Endodermal cell (in vitro differentiated cells): ENCODE results near the gene TAP2. TPM values are rescaled to one million over a fixed set of nuclear protein-coding genes. Genes with fewer than 3 reads are reported as not detected.

Experiments
- DNase-seq: peaks from one replicate; pipeline ENCODE4 v3.0.0-alpha.2; 2017
- H3K27ac ChIP-seq: 2 replicates; pipeline ENCODE4 v1.5.1; 2013; ENCODE audit warnings: mild to moderate bottlenecking, low read depth, low read length, moderate library complexity
- H3K27me3 ChIP-seq: 2 replicates; pipeline ENCODE4 v1.6.1; 2013; ENCODE audit warnings: mild to moderate bottlenecking, low read length, moderate library complexity; ENCODE audit not compliant: insufficient read depth, control insufficient read depth, poor library complexity, severe bottlenecking
- H3K36me3 ChIP-seq: 2 replicates; pipeline ENCODE4 v1.7.0; 2013; ENCODE audit warnings: mild to moderate bottlenecking, low read length, moderate library complexity; ENCODE audit not compliant: control insufficient read depth, insufficient read depth
- H3K4me1 ChIP-seq: one replicate; pipeline ENCODE4 v1.7.0; 2013; ENCODE audit warnings: low read length; ENCODE audit not compliant: control insufficient read depth, insufficient read depth
- H3K4me3 ChIP-seq: 2 replicates; pipeline ENCODE4 v1.5.1; 2013; ENCODE audit warnings: mild to moderate bottlenecking, low read length, moderate library complexity
- H3K9ac ChIP-seq: 2 replicates; pipeline ENCODE4 v1.6.1; 2013; ENCODE audit warnings: mild to moderate bottlenecking, low read length, moderate library complexity; ENCODE audit not compliant: poor library complexity, severe bottlenecking; ENCODE audit errors: extremely low read depth
- H3K9me3 ChIP-seq: 2 replicates; pipeline ENCODE4 v1.6.1; 2013; ENCODE audit warnings: mild to moderate bottlenecking, low read length, moderate library complexity; ENCODE audit not compliant: control insufficient read depth
- H3K27ac Mint-ChIP-seq: 2 replicates; pipeline ENCODE4 v1.8.0; 2020; ENCODE audit warnings: mixed read lengths
- H3K27me3 Mint-ChIP-seq: 2 replicates; pipeline ENCODE4 v1.8.0; 2021; ENCODE audit warnings: mild to moderate bottlenecking, mixed read lengths; ENCODE audit not compliant: insufficient read depth
- H3K36me3 Mint-ChIP-seq: 2 replicates; pipeline ENCODE4 v1.8.0; 2020; ENCODE audit warnings: low read depth, mixed read lengths
- H3K4me1 Mint-ChIP-seq: 2 replicates; pipeline ENCODE4 v1.8.0; 2020; ENCODE audit warnings: mixed read lengths
- H3K4me3 Mint-ChIP-seq: 2 replicates; pipeline ENCODE4 v1.8.0; 2020; ENCODE audit warnings: mild to moderate bottlenecking, moderate library complexity, mixed read lengths
- H3K9me3 Mint-ChIP-seq: 2 replicates; pipeline ENCODE4 v1.8.0; 2020; ENCODE audit warnings: mild to moderate bottlenecking, mixed read lengths
- WGBS, 2 experiments: methylation state at CpG; one replicate each; pipeline versions ENCODE4 v1.1.5 to v1.1.7; 2013; ENCODE audit warnings: missing lambda C conversion rate in 2 of 2, mixed read lengths in 1 of 2; ENCODE audit not compliant: insufficient coverage in 1 of 2, insufficient read length in 1 of 2; 5-methylcytosine and 5-hydroxymethylcytosine counted together
- total RNA-seq, 2 donors: library from RNA; stranded (reverse); fragmentation: NEBNext Ultra II Directional in 1 of 2; extraction: Animal tissue kit (Norgen Biotek cat#: 25700) in 1 of 2; gene quantifications; 2 replicates in 1 of 2; 3 replicates in 1 of 2; pipeline ENCODE4 v1.2.1, GENCODE V29; 2021
- TF ChIP-seq, protein P1 (sequence below): fragments of 200-600 bp; sonication (generic); conservative IDR thresholded peaks from 2 replicates; pipeline ENCODE4 v1.5.0; 2021; ENCODE audit warnings: antibody characterized with exemption, mild to moderate bottlenecking

The TAP2 gene
- total RNA-seq, 2 donors from 2014 or later = 3.4 to 6.6 TPM

DNA sequence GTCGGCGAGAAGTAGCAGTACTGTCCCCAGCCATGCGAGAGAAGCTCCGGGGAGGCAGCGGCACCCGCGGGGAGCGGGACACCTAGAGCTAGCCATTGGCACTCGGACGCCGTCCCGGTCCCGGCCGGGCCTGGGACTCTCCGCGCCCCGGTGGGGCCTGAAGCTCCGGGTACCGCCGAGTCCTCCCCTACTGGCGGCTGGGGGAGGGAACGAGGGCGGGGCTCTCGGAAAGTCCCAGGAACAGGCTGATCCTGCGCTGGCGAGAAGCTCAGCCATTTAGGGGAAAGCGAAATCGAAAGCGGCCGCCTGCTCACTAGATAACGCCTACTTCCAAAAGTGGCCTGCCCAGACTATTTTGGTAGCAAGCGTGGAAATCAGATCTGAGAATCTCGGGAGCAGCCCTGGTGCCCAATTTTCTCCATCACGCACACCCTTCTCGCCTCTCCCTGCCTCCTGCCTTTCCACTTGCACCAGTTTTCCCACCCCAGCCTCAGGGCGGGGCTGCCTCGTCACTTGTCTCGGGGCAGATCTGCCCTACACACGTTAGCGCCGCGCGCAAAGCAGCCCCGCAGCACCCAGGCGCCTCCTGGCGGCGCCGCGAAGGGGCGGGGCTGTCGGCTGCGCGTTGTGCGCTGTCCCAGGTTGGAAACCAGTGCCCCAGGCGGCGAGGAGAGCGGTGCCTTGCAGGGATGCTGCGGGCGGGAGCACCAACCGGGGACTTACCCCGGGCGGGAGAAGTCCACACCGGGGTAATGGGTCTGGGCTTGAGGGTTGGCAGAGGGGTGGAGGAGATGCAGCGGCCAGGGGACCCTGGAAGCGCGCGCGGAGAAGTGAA, 15.2 kb upstream of the TAP2 start, which contains the start of the genes PSMB9 and TAP1:
TSS of gene PSMB9 (plus strand) at position 652 of the 835 bp plus-strand sequence. CDS start at position 690, 38 bp downstream.
TSS of gene TAP1 (minus strand) at position 164 of the 835 bp plus-strand sequence. CDS start at position 96, 68 bp downstream.
- Mint-ChIP-seq H3K27ac (peak within 1 kb of the TSS; percentile 88), H3K27me3 (peaks cover 94% of the 10 kb centered on the region), H3K9me3 (no peaks in the 10 kb centered on the region), H3K4me1 (peaks cover 6% of the 10 kb centered on the region), H3K4me3 (peak within 1 kb of the TSS; percentile 68), H3K36me3 (no peaks in the 10 kb centered on the region)
- 0 to 2% methylated on average over 27 to 68 of the region's 68 CpGs for WGBS, 2 experiments
- peak within 1 kb of the TSS; percentile 77 for H3K4me3 ChIP-seq
- H3K9ac ChIP-seq = no peak within 1 kb of the TSS
- peaks cover 97% of the 10 kb centered on the region for H3K27me3 ChIP-seq
- DNase-seq = peak; percentile 96
- H3K27ac ChIP-seq = no peak within 1 kb of the TSS
- no peaks in the 10 kb centered on the region for H3K36me3 ChIP-seq
- no peaks in the 10 kb centered on the region for H3K9me3 ChIP-seq
- no peaks in the 10 kb centered on the region for H3K4me1 ChIP-seq
- TF ChIP-seq, protein P1, sequence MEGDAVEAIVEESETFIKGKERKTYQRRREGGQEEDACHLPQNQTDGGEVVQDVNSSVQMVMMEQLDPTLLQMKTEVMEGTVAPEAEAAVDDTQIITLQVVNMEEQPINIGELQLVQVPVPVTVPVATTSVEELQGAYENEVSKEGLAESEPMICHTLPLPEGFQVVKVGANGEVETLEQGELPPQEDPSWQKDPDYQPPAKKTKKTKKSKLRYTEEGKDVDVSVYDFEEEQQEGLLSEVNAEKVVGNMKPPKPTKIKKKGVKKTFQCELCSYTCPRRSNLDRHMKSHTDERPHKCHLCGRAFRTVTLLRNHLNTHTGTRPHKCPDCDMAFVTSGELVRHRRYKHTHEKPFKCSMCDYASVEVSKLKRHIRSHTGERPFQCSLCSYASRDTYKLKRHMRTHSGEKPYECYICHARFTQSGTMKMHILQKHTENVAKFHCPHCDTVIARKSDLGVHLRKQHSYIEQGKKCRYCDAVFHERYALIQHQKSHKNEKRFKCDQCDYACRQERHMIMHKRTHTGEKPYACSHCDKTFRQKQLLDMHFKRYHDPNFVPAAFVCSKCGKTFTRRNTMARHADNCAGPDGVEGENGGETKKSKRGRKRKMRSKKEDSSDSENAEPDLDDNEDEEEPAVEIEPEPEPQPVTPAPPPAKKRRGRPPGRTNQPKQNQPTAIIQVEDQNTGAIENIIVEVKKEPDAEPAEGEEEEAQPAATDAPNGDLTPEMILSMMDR = peak; percentile 74

DNA sequence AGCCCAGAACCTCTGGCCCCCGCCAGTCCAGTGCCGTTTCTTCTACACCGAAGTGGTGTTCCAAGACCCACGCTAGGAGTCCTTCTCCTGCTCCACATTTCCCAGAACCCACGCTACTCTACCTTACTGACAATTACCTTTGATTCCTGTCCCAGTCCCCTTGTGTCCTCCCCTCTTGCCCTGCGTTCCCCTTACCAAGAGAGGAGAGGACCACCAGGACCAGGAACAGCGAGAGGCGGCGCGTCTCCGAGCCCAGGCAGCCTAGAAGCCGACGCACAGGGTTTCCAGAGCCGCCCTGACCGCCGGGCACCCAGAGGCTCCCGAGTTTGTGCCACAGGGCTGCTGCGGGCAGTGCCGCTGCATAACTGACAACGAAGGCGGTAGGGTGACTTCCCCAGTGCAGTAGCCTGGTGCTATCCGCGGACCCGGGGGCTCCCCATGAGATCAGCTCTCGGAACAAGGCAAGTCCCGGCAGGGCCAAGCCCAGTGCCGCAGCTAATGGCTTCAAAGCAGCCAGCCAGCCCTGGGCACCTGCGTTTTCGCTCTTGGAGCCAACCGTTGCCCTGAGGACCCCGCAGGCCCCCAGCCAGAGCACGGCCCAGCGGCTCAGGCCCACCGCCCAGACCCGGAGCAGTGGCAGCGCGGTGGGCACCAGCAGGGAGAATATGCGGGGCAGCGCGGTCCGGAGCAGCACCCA, 14.5 kb upstream of the TAP2 start:
- H3K4me3 ChIP-seq = peak overlapping the region; percentile 77
- H3K27ac ChIP-seq = no peak overlapping the region
- no peak for DNase-seq
- H3K4me1 ChIP-seq = no peaks in the 10 kb centered on the region
- Mint-ChIP-seq H3K4me3 (peak overlapping the region; percentile 68), H3K27ac (no peak overlapping the region), H3K27me3 (peaks cover 94% of the 10 kb centered on the region), H3K9me3 (no peaks in the 10 kb centered on the region), H3K4me1 (peaks cover 6% of the 10 kb centered on the region), H3K36me3 (no peaks in the 10 kb centered on the region)
- no peak overlapping the region for H3K9ac ChIP-seq
- H3K9me3 ChIP-seq = no peaks in the 10 kb centered on the region
- H3K27me3 ChIP-seq = peaks cover 97% of the 10 kb centered on the region
- TF ChIP-seq, protein P1 = no peak
- no peaks in the 10 kb centered on the region for H3K36me3 ChIP-seq
- WGBS, 2 experiments = 4 to 6% methylated on average over 12 to 41 of the region's 41 CpGs

DNA sequence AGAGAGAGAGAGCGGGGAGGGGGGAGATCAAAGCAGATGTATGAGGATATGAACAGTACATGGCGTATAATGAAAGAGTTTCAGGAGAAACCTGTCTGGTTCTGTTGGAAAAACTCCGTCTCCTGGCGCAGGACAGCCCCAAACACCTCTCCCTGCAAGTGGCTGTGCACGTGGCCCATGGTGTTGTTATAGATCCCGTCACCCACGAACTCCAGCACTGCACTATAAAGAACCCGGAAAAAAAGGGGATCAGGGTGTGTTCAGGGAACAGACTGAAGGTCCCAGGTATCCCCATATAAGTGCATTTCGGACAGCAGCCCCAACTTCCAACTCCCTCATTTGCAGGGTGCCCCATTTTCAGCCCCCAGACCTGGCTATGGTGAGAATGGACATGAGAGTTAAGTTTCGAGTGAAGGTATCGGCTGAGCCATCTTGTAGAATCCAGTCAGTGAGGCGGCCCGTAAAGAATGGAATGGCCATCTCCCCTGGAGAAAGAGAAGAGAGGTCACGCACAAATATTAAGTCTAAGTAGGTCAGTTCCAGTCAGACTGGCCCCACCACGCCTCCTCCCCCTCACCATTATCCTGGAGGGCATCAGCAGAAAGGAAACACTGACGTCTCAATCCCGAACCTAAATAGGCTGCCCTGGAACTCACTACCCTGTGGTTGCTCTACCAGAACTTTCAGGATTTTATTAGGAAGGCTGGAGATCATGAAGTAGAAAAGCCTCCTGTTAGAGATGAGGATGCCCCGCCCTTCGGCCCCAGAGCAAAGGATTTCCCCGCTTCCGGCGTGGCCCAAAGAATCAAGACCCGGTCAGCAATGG, 13.7 kb upstream of the TAP2 start:
- Mint-ChIP-seq H3K36me3 (no peaks in the 10 kb centered on the region), H3K27ac (no peak overlapping the region), H3K4me1 (peaks cover 6% of the 10 kb centered on the region), H3K27me3 (peaks cover 94% of the 10 kb centered on the region), H3K4me3 (peak overlapping the region; percentile 68), H3K9me3 (no peaks in the 10 kb centered on the region)
- peaks cover 97% of the 10 kb centered on the region for H3K27me3 ChIP-seq
- no peaks in the 10 kb centered on the region for H3K36me3 ChIP-seq
- no peak overlapping the region for H3K27ac ChIP-seq
- DNase-seq = no peak
- TF ChIP-seq, protein P1 = no peak
- H3K9ac ChIP-seq = no peak overlapping the region
- no peaks in the 10 kb centered on the region for H3K9me3 ChIP-seq
- H3K4me3 ChIP-seq = peak overlapping the region; percentile 77
- H3K4me1 ChIP-seq = no peaks in the 10 kb centered on the region
- 67 to 81% methylated on average over 10 to 23 of the region's 23 CpGs for WGBS, 2 experiments
